ENCODE results near the gene ATP9B. TPM values are rescaled to one million over a fixed set of nuclear protein-coding genes. Genes with fewer than 3 reads are reported as not detected.

The ATP9B gene
- total and polyA plus RNA-seq, 4 donors = 7.1 to 31.4 (median 15.5) TPM

- Histone ChIP-seq H3K9me3 (ENCODE audit: control insufficient read depth in 4 of 4, low read length in 3 of 4) (no peaks in the 10 kb centered on the region), H3K36me3 (ENCODE audit: control insufficient read depth in 4 of 4, insufficient read depth in 3 of 4, low read depth in 1 of 4, low read length in 3 of 4) (peaks cover 0 to 12% (median 4%) of the 10 kb centered on the region in 4 donors), H3K27me3 (ENCODE audit: control insufficient read depth in 4 of 4, insufficient read depth in 4 of 4, low read length in 3 of 4) (no peaks in the 10 kb centered on the region), H3K27ac (ENCODE audit: low read depth in 1 of 2, low read length in 2 of 2) (no peak overlapping the region), H3K9ac (ENCODE audit: low read depth in 1 of 2, low read length in 2 of 2) (no peak overlapping the region), H3K4me1 (ENCODE audit: control insufficient read depth in 4 of 4, insufficient read depth in 4 of 4, low read length in 3 of 4) (no peaks in the 10 kb centered on the region), H3K4me3 (ENCODE audit: low read depth in 1 of 3, low read length in 3 of 3) (no peak overlapping the region)
- DNase-seq (ENCODE audit: low spot score) = no peak
- 92% methylated on average over 4 of the region's 4 CpGs for WGBS
- no peak for TF ChIP-seq RXRA (IDR thresholded peaks at IDR 0.05)
These were observed 128.3 kb downstream of the ATP9B start for GRCh38 chr18:79197531-79197930.

DNA sequence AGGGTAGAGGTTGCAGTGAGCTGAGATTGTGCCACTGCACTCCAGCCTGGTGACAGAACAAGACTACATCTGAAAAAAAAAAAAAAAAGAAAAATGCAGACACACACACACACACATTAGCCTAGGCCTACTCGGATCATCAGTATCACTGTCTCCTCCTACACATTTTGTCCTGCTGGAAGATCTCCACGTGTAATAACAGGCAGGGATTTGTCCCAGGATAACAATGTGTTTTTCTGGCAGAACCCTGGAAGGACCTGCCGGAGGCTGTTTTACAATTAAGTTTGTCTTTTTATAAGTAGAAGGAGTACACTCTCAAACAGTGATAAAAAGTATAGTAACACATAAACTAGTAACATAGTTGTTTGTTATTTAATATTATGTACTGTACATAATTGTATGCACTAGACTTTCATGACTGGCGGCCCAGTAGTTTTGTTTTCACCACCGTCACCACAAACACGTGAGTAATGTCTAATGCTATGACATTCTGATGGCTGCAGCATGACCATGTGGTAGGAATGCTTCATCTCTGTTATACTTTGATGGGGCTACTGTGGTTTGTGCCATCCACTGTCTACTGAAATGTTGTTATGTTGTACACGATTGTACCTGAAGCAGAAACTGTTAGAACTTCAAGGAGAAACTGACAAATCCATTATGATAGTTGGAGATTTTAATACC lies 130.6 kb downstream of the ATP9B start:
- Histone ChIP-seq H3K9ac (ENCODE audit: low read depth in 1 of 2, low read length in 2 of 2) (no peak overlapping the region), H3K4me3 (ENCODE audit: low read depth in 1 of 3, low read length in 3 of 3) (no peak overlapping the region), H3K36me3 (ENCODE audit: control insufficient read depth in 4 of 4, insufficient read depth in 3 of 4, low read depth in 1 of 4, low read length in 3 of 4) (peaks cover 0 to 6% (median 1%) of the 10 kb centered on the region in 4 donors), H3K4me1 (ENCODE audit: control insufficient read depth in 4 of 4, insufficient read depth in 4 of 4, low read length in 3 of 4) (peaks cover 0 to 5% (median 3%) of the 10 kb centered on the region in 4 donors), H3K27me3 (ENCODE audit: control insufficient read depth in 4 of 4, insufficient read depth in 4 of 4, low read length in 3 of 4) (no peaks in the 10 kb centered on the region), H3K9me3 (ENCODE audit: control insufficient read depth in 4 of 4, low read length in 3 of 4) (no peaks in the 10 kb centered on the region), H3K27ac (ENCODE audit: low read depth in 1 of 2, low read length in 2 of 2) (no peak overlapping the region)
- DNase-seq (ENCODE audit: low spot score) = no peak
- no peak for TF ChIP-seq RAD21 (IDR thresholded peaks at IDR 0.05)
- no peak for TF ChIP-seq NR2F2 (IDR thresholded peaks at IDR 0.05)
- no peak for TF ChIP-seq ATF3 (IDR thresholded peaks at IDR 0.05)
- TF ChIP-seq HNF4G (IDR thresholded peaks at IDR 0.05) = no peak
- no peak for TF ChIP-seq JUND (IDR thresholded peaks at IDR 0.05)
- no peak for TF ChIP-seq ZBTB33 (IDR thresholded peaks at IDR 0.05)
- TF ChIP-seq SP1 (IDR thresholded peaks at IDR 0.05) = no peak
- WGBS = 90% methylated on average over 7 of the region's 7 CpGs

DNA sequence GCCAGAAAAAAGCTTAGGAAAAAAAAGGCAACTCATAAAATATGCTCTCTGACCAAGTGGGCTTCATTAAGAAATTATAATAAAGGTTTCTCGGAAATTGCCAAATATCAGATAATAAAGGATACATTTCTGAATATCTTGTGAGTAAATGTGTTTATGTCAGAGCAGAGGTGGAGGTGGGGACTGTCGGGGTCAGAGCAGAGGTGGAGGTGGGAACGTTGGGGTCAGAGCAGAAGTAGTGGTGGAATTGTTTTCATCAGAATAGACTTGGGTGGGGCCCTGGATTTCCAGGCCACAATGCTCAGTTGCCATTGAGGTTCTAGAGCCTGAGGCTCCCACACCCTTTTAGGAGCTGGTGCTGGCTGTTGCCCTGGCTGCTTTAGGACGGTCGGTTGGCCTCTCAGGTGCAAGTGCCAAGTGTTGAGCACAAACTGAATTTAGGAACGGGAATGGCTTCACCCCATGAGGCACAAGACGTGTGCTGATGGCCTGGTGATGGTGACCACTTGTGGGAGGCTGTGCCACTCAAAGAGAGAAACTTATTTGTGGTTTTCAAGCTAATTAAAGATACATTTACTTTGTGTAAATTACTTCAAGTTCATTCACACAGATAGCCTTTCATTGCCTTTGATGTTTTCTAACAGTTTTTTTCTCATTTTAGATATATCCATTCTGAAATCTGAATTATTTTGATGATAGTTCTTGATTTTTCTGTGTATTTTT lies 131.5 kb downstream of the ATP9B start:
- 84% methylated on average over 7 of the region's 7 CpGs for WGBS
- DNase-seq (ENCODE audit: low spot score) = peak; percentile 60
- H3K36me3 ChIP-seq (ENCODE audit: control insufficient read depth in 4 of 4, insufficient read depth in 3 of 4, low read depth in 1 of 4, low read length in 3 of 4) = peaks cover 0 to 5% (median 1%) of the 10 kb centered on the region in 4 donors
- no peaks in the 10 kb centered on the region for H3K9me3 ChIP-seq (ENCODE audit: control insufficient read depth in 4 of 4, low read length in 3 of 4)
- H3K27me3 ChIP-seq (ENCODE audit: control insufficient read depth in 4 of 4, insufficient read depth in 4 of 4, low read length in 3 of 4) = no peaks in the 10 kb centered on the region
- no peak overlapping the region for H3K27ac ChIP-seq (ENCODE audit: low read depth in 1 of 2, low read length in 2 of 2)
- H3K9ac ChIP-seq (ENCODE audit: low read depth in 1 of 2, low read length in 2 of 2) = no peak overlapping the region
- H3K4me1 ChIP-seq (ENCODE audit: control insufficient read depth in 4 of 4, insufficient read depth in 4 of 4, low read length in 3 of 4) = peaks cover 0 to 9% (median 5%) of the 10 kb centered on the region in 4 donors
- TF ChIP-seq, protein P1, sequence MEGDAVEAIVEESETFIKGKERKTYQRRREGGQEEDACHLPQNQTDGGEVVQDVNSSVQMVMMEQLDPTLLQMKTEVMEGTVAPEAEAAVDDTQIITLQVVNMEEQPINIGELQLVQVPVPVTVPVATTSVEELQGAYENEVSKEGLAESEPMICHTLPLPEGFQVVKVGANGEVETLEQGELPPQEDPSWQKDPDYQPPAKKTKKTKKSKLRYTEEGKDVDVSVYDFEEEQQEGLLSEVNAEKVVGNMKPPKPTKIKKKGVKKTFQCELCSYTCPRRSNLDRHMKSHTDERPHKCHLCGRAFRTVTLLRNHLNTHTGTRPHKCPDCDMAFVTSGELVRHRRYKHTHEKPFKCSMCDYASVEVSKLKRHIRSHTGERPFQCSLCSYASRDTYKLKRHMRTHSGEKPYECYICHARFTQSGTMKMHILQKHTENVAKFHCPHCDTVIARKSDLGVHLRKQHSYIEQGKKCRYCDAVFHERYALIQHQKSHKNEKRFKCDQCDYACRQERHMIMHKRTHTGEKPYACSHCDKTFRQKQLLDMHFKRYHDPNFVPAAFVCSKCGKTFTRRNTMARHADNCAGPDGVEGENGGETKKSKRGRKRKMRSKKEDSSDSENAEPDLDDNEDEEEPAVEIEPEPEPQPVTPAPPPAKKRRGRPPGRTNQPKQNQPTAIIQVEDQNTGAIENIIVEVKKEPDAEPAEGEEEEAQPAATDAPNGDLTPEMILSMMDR (IDR thresholded peaks at IDR 0.05; ENCODE audit: low read depth, low read length, missing input control) = no peak
- TF ChIP-seq GABPA (IDR thresholded peaks at IDR 0.05 in 1 of 2, conservative IDR thresholded peaks at IDR 0.05 in 1 of 2) (no peak), SP1 (IDR thresholded peaks at IDR 0.05) (no peak), JUND (IDR thresholded peaks at IDR 0.05) (no peak), FOXA1 (IDR thresholded peaks at IDR 0.05) (no peak), RXRA (IDR thresholded peaks at IDR 0.05) (no peak), NR2F2 (IDR thresholded peaks at IDR 0.05) (no peak), FOXA2 (IDR thresholded peaks at IDR 0.05) (no peak)
- TF ChIP-seq, protein P2, sequence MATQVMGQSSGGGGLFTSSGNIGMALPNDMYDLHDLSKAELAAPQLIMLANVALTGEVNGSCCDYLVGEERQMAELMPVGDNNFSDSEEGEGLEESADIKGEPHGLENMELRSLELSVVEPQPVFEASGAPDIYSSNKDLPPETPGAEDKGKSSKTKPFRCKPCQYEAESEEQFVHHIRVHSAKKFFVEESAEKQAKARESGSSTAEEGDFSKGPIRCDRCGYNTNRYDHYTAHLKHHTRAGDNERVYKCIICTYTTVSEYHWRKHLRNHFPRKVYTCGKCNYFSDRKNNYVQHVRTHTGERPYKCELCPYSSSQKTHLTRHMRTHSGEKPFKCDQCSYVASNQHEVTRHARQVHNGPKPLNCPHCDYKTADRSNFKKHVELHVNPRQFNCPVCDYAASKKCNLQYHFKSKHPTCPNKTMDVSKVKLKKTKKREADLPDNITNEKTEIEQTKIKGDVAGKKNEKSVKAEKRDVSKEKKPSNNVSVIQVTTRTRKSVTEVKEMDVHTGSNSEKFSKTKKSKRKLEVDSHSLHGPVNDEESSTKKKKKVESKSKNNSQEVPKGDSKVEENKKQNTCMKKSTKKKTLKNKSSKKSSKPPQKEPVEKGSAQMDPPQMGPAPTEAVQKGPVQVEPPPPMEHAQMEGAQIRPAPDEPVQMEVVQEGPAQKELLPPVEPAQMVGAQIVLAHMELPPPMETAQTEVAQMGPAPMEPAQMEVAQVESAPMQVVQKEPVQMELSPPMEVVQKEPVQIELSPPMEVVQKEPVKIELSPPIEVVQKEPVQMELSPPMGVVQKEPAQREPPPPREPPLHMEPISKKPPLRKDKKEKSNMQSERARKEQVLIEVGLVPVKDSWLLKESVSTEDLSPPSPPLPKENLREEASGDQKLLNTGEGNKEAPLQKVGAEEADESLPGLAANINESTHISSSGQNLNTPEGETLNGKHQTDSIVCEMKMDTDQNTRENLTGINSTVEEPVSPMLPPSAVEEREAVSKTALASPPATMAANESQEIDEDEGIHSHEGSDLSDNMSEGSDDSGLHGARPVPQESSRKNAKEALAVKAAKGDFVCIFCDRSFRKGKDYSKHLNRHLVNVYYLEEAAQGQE (IDR thresholded peaks at IDR 0.05) = no peak
- H3K4me3 ChIP-seq (ENCODE audit: low read depth in 1 of 3, low read length in 3 of 3) = no peak overlapping the region

Measured in liver (tissue), 9 donors.